Measurements from ENCODE around the gene COA1.
"Not testable (repeated sequence)": the region's sequence is repeated elsewhere in the genome, so short reads cannot be mapped to it uniquely, and the experiment has no call there.

Gene COA1, protein sequence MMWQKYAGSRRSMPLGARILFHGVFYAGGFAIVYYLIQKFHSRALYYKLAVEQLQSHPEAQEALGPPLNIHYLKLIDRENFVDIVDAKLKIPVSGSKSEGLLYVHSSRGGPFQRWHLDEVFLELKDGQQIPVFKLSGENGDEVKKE

DNA sequence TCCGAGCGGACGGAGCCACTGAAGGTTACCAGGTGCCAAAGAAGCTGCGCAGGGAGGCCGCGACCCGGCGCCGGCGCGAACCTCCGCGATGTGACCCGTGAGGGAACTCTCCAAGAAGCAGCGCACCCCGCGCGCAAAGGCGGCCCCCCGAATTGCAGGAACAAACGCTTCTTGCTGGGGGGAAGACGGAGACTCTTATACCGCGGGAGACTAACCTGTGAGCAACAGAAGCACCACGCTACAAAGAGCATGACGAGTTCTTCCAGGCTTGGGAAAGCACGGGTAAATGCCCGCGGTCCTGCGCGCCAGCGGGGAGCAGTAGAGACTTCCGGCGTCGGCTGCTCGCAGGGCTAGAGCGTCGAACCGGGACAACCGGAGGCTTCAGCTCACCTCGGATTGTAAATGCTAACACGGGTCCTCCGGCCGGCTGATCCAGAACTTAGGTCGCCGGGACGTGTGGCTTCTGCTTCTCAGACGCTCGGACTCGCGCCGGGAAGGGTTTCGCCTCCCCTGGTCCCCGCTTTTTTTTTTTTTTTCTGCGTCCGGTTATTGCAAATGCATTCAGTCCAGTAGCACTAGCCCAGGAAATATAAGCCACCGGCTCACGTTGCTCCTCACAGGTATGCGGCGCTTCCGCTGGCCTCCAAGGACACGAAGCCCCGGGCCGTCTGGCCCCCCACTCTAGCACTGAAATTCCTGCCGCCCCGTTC is at the start of gene COA1:
Gene COA1 (minus strand): TSS at position 310 of the 710 bp plus-strand sequence. CDS start 80,909 bp downstream, outside the sequence.
- Histone ChIP-seq H3K9ac (ENCODE audit: low read length) (peak within 1 kb of the TSS; percentile 67), H3K4me1 (ENCODE audit: control insufficient read depth, insufficient read depth, low read length) (peaks cover 6% of the 10 kb centered on the region), H3K9me3 (ENCODE audit: control insufficient read depth, low read length) (no peaks in the 10 kb centered on the region), H3K36me3 (ENCODE audit: control insufficient read depth, insufficient read depth, low read length) (no peaks in the 10 kb centered on the region), H3K4me3 (ENCODE audit: low read length) (peak within 1 kb of the TSS; percentile 62), H3K27me3 (ENCODE audit: control insufficient read depth, insufficient read depth, low read length) (no peaks in the 10 kb centered on the region)

DNA sequence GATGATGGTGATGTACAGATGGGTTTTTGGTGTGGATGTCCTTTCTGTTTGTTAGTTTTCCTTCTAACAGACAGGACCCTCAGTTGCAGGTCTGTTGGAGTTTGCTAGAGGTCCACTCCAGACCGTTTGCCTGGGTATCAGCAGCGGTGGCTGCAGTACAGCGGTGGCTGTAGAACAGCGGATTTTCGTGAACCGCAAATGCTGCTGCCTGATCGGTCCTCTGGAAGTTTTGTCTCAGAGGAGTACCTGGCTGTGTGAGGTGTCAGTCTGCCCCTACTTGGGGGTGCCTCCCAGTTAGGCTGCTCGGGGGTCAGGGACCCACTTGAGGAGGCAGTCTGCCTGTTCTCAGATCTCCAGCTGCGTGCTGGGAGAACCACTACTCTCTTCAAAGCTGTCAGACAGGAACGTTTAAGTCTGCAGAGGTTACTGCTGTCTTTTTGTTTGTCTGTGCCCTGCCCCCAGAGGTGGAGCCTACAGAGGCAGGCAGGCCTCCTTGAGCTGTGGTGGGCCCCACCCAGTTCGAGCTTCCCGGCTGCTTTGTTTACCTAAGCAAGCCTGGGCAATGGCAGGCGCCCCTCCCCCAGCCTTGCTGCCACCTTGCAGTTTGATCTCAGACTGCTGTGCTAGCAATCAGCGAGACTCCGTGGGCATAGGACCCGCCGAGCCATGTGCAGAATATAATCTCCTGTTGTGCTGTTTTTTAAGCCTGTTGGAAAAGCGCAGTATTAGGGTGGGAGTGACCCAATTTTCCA is 49.1 kb upstream of the COA1 start:
- H3K9ac ChIP-seq (ENCODE audit: low read length); H3K9me3 ChIP-seq (ENCODE audit: control insufficient read depth, low read length); H3K4me3 ChIP-seq (ENCODE audit: low read length); H3K27me3 ChIP-seq (ENCODE audit: control insufficient read depth, insufficient read depth, low read length); H3K36me3 ChIP-seq (ENCODE audit: control insufficient read depth, insufficient read depth, low read length); H3K4me1 ChIP-seq (ENCODE audit: control insufficient read depth, insufficient read depth, low read length): not testable (repeated sequence)

DNA sequence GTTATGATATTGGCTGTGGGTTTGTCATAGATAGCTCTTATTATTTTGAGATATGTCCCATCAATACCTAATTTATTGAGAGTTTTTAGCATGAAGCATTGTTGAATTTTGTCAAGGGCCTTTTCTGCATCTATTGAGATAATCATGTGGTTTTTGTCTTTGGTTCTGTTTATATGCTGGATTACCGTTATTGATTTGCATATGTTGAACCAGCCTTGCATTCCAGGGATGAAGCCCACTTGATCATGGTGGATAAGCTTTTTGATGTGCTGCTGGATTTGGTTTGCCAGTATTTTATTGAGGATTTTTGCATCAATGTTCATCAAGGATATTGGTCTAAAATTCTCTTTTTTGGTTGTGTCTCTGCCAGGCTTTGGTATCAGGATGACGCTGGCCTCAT is 45.9 kb upstream of the COA1 start:
- H3K4me1 ChIP-seq (ENCODE audit: control insufficient read depth, insufficient read depth, low read length); H3K9ac ChIP-seq (ENCODE audit: low read length); H3K27me3 ChIP-seq (ENCODE audit: control insufficient read depth, insufficient read depth, low read length); H3K9me3 ChIP-seq (ENCODE audit: control insufficient read depth, low read length); H3K36me3 ChIP-seq (ENCODE audit: control insufficient read depth, insufficient read depth, low read length); H3K4me3 ChIP-seq (ENCODE audit: low read length): not testable (repeated sequence)

DNA sequence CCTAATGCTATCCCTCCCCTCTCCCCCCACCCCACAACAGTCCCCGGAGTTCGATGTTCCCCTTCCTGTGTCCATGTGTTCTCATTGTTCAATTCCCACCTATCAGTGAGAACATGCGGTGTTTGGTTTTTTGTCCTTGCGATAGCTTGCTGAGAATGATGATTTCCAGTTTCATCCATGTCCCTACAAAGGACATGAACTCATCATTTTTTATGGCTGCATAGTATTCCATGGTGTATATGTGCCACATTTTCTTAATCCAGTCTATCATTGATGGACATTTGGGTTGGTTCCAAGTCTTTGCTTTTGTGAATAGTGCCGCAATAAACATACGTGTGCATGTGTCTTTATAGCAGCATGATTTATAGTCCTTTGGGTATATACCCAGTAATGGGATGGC is 43.9 kb upstream of the COA1 start:
- H3K4me1 ChIP-seq (ENCODE audit: control insufficient read depth, insufficient read depth, low read length); H3K36me3 ChIP-seq (ENCODE audit: control insufficient read depth, insufficient read depth, low read length); H3K9ac ChIP-seq (ENCODE audit: low read length); H3K4me3 ChIP-seq (ENCODE audit: low read length); H3K27me3 ChIP-seq (ENCODE audit: control insufficient read depth, insufficient read depth, low read length); H3K9me3 ChIP-seq (ENCODE audit: control insufficient read depth, low read length): not testable (repeated sequence)

DNA sequence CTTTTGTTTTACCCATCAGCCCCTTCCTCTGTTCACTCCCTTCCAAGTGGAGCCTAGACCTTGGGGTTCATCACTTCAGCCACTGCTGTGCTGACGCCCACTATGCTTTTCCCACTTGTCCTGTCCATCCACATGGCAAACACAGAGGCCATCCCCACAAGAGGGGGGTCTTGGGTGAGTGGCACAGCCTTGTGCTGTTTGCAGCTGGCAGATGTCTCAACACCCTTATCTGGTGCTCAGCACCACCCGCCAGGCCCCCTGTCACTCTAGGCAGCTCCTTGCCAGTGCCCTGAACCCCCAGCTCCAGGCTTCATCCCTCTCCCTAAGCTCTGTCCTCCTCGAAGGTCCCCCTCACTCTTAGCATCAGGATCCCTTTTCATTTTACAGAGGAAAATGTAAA is 42.2 kb upstream of the COA1 start:
- no peaks in the 10 kb centered on the region for H3K27me3 ChIP-seq (ENCODE audit: control insufficient read depth, insufficient read depth, low read length)
- no peak overlapping the region for H3K4me3 ChIP-seq (ENCODE audit: low read length)
- no peaks in the 10 kb centered on the region for H3K9me3 ChIP-seq (ENCODE audit: control insufficient read depth, low read length)
- H3K36me3 ChIP-seq (ENCODE audit: control insufficient read depth, insufficient read depth, low read length), result no peaks in the 10 kb centered on the region
- H3K4me1 ChIP-seq (ENCODE audit: control insufficient read depth, insufficient read depth, low read length), result no peaks in the 10 kb centered on the region
- no peak overlapping the region for H3K9ac ChIP-seq (ENCODE audit: low read length)

DNA sequence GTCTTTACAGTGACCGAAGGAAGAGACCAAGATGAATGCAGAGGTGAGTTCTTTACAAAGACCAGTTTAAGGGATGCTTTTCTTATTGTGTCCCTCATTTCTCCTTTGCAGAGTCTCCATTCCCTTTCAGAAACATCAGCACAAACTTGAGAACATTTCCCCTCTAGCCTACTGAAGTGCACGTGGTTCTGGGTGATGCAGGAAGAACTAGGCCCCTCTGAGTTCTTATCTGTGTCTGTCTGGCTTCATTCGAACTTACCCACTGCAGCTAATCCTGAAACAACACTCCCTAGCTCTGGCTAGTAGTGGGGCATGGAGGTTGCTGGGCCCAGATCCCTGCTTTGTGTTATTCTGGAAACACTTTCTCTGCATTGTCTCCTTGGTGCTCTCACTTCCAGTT is 41.8 kb upstream of the COA1 start:
- Histone ChIP-seq H3K4me1 (ENCODE audit: control insufficient read depth, insufficient read depth, low read length) (no peaks in the 10 kb centered on the region), H3K4me3 (ENCODE audit: low read length) (no peak overlapping the region), H3K9ac (ENCODE audit: low read length) (no peak overlapping the region), H3K36me3 (ENCODE audit: control insufficient read depth, insufficient read depth, low read length) (no peaks in the 10 kb centered on the region), H3K27me3 (ENCODE audit: control insufficient read depth, insufficient read depth, low read length) (no peaks in the 10 kb centered on the region), H3K9me3 (ENCODE audit: control insufficient read depth, low read length) (no peaks in the 10 kb centered on the region)

DNA sequence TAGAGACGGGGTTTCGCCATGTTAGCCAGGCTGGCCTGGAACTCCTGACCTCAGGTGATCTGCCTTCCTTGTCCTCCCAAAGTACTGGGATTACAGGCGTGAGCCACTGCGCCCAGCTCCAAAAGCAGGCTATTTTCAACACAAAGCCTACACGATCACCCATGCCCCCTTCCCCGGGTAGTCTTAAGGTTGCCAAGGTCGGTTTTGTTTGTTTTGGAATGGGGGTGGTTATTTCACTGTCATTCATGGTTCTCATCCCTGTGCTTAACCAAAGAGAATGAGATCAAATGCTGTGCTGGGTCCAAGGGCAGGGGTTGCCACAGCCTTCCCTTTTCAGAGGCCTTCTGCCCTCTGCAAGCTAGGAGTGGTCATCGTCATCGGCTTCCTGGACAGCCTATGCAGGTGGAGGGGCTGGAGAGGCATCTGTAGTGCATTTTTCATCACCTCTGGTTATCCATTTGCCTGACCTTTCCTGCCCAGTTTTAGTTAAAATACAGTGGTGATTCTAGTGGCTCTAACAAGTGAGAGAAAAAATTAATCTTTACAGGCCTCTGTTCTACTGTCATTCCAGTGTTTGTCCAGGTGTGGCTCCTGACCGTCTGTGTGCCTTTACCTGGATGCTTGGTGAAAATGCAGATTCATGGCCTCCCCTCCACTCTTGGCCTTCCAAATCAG is 40.6 kb upstream of the COA1 start:
- Histone ChIP-seq H3K9ac (ENCODE audit: low read length) (no peak overlapping the region), H3K4me1 (ENCODE audit: control insufficient read depth, insufficient read depth, low read length) (peaks cover 4% of the 10 kb centered on the region), H3K4me3 (ENCODE audit: low read length) (no peak overlapping the region), H3K36me3 (ENCODE audit: control insufficient read depth, insufficient read depth, low read length) (no peaks in the 10 kb centered on the region), H3K9me3 (ENCODE audit: control insufficient read depth, low read length) (no peaks in the 10 kb centered on the region), H3K27me3 (ENCODE audit: control insufficient read depth, insufficient read depth, low read length) (no peaks in the 10 kb centered on the region)

DNA sequence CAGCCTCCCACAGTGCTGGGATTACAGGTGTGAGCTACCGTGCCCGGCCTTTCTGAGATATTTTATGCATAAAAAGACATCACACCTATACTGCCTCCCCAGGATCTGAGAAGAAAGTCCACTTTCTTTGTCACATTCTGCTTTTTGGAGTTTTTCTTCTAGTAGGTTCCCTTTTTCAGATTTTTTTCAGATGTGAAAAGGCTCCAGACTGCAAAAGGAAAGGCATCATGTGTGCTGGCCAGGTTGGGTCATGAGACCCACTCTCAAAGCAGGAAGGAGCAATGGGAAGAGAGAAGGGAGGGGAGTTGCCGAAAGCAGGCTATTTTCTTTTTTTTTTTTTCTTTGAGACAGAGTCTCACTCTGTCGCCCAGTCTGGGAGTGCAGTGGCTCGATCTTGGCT is 40.0 kb upstream of the COA1 start:
- Histone ChIP-seq H3K9ac (ENCODE audit: low read length) (no peak overlapping the region), H3K4me3 (ENCODE audit: low read length) (no peak overlapping the region), H3K36me3 (ENCODE audit: control insufficient read depth, insufficient read depth, low read length) (no peaks in the 10 kb centered on the region), H3K9me3 (ENCODE audit: control insufficient read depth, low read length) (no peaks in the 10 kb centered on the region), H3K27me3 (ENCODE audit: control insufficient read depth, insufficient read depth, low read length) (no peaks in the 10 kb centered on the region), H3K4me1 (ENCODE audit: control insufficient read depth, insufficient read depth, low read length) (peaks cover 10% of the 10 kb centered on the region)

DNA sequence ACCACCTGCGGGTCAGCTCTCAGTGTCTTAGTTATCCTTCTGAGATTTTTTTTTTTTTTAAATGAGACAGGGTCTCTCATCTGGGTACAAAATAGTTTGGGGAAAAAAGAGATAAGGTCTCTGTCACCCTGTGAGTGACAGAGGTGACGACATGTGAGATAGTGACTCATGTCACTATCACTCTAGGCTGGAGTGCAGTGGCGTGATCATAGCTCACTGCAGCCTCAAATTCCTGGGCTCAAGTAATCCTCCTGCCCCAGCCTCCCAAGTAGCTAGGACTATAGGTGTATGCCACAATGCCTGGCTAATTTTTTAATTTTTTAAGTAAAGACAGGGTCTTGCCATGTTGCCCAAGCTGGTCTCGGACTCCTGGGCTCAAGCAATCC is 39.6 kb upstream of the COA1 start:
- Histone ChIP-seq H3K4me1 (ENCODE audit: control insufficient read depth, insufficient read depth, low read length) (peaks cover 14% of the 10 kb centered on the region), H3K36me3 (ENCODE audit: control insufficient read depth, insufficient read depth, low read length) (no peaks in the 10 kb centered on the region), H3K9me3 (ENCODE audit: control insufficient read depth, low read length) (no peaks in the 10 kb centered on the region), H3K9ac (ENCODE audit: low read length) (no peak overlapping the region), H3K4me3 (ENCODE audit: low read length) (no peak overlapping the region), H3K27me3 (ENCODE audit: control insufficient read depth, insufficient read depth, low read length) (no peaks in the 10 kb centered on the region)

DNA sequence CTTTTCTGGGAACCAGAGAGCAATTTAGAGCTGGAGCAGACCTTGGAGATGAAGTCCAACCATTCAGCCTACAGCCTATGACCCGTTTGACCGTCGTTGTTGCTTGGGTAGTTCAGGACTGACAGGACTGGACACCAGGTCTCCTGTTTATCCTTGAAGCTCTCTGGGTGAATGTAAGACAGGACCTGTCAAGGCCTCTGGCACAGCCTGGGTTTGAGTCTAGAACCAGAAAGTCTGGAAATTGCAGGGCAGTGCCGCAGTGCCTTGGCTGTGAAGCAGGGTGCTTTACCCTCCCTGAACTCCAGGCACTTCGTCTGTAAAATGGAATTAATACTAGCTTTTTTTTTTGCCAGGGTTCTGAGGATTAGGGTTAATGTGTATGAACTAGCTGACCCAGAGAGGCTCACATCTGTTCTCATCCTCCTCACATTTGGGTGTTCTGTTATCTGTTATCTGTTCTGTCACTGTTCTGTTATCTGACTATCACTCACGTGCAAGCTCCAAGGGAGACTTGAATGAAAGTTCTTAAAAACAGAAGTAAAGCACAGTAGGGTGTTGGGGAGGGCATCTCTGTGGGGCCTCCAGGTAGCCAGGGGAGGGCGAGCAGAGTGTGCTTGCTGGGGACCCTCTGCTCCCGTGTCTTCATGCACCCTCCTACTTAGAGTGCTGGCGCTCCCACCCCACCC is 39.0 kb upstream of the COA1 start:
- no peak overlapping the region for H3K9ac ChIP-seq (ENCODE audit: low read length)
- no peak overlapping the region for H3K4me3 ChIP-seq (ENCODE audit: low read length)
- H3K36me3 ChIP-seq (ENCODE audit: control insufficient read depth, insufficient read depth, low read length), result no peaks in the 10 kb centered on the region
- no peaks in the 10 kb centered on the region for H3K27me3 ChIP-seq (ENCODE audit: control insufficient read depth, insufficient read depth, low read length)
- no peaks in the 10 kb centered on the region for H3K9me3 ChIP-seq (ENCODE audit: control insufficient read depth, low read length)
- peaks cover 14% of the 10 kb centered on the region for H3K4me1 ChIP-seq (ENCODE audit: control insufficient read depth, insufficient read depth, low read length)

DNA sequence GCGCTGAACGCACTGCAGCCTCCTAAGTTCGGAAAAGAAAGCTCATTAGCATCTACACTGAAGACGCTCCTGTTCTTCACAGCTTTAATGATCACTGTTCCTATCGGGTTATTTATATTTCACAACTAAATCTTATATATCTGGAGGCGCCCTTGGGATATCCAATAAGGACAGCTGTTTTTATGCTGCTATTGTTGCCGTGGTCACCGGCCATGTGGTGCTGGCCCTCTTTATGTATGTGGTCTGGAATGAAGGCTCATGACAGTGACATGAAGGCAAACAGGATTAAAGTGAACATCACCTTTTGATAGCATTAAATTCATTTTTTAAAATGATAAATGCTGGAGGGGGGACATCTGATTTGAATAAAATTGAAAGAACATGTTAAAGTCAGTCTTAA is 38.0 kb upstream of the COA1 start:
- Histone ChIP-seq H3K9ac (ENCODE audit: low read length) (no peak overlapping the region), H3K27me3 (ENCODE audit: control insufficient read depth, insufficient read depth, low read length) (no peaks in the 10 kb centered on the region), H3K4me1 (ENCODE audit: control insufficient read depth, insufficient read depth, low read length) (peaks cover 14% of the 10 kb centered on the region), H3K9me3 (ENCODE audit: control insufficient read depth, low read length) (no peaks in the 10 kb centered on the region), H3K36me3 (ENCODE audit: control insufficient read depth, insufficient read depth, low read length) (no peaks in the 10 kb centered on the region), H3K4me3 (ENCODE audit: low read length) (no peak overlapping the region)

DNA sequence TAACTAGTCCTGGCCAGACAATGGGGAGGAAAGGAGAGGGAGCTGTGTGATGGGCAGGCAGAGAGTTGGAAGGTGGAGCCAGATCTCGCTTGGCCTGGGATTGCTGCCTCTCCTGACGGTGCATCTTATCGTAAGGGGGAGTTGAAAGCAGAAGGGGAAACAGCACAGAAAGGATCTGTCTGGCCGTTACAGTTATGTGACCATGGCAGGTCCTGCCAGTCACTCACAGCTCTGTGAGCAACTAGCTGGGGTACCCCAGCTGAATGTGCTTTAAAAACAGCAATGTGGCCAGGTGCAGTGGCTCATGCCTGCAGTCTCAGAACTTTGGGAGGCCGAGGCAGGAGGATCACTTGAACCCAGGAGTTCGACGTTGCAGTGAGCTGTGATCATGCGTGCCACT is 37.2 kb upstream of the COA1 start:
- no peak overlapping the region for H3K9ac ChIP-seq (ENCODE audit: low read length)
- no peaks in the 10 kb centered on the region for H3K36me3 ChIP-seq (ENCODE audit: control insufficient read depth, insufficient read depth, low read length)
- H3K9me3 ChIP-seq (ENCODE audit: control insufficient read depth, low read length), result no peaks in the 10 kb centered on the region
- no peak overlapping the region for H3K4me3 ChIP-seq (ENCODE audit: low read length)
- no peaks in the 10 kb centered on the region for H3K27me3 ChIP-seq (ENCODE audit: control insufficient read depth, insufficient read depth, low read length)
- H3K4me1 ChIP-seq (ENCODE audit: control insufficient read depth, insufficient read depth, low read length), result peaks cover 14% of the 10 kb centered on the region

Data from mucosa of stomach (tissue), 1 donor.